ENCODE measurements around the gene EPHA3. TPM values are rescaled to one million over a fixed set of nuclear protein-coding genes. Genes with fewer than 3 reads are reported as not detected.

EPHA3 gene
- total RNA-seq, 1 experiment from 2014 or later = 1.2 TPM

GRCh38 chr3:89139870-89140269 is 32.4 kb downstream of the EPHA3 start:
- in situ Hi-C loops (cut with HindIII; ENCODE audit: low sequenced_read_pairs) = no loop called here
- DNase-seq (ENCODE audit: low spot score) = no peak

DNA sequence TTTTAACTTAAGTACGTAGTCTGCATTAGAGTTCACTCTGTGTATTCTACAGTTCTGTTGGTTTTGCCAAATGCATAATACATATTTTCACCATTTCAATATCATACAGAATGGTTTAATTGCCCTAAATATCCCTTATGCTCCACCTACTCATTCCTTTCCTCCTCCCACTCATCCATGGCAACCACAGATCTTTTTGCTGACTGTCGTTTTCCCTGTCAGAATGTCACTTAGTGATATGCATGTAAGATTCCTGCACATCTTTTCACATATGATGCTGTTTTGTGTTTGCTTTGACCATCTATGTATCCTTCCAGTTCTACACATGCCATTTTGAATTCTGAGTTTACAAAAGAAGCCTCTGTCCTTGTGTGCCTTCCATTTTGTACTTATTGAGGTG is 36.7 kb downstream of the EPHA3 start:
- in situ Hi-C loops (cut with HindIII; ENCODE audit: low sequenced_read_pairs) = no loop called here
- no peak for DNase-seq (ENCODE audit: low spot score)

GRCh38 chr3:89145995-89146394 is 38.6 kb downstream of the EPHA3 start:
- in situ Hi-C loops (cut with HindIII; ENCODE audit: low sequenced_read_pairs) = no loop called here
- DNase-seq (ENCODE audit: low spot score) = no peak

DNA sequence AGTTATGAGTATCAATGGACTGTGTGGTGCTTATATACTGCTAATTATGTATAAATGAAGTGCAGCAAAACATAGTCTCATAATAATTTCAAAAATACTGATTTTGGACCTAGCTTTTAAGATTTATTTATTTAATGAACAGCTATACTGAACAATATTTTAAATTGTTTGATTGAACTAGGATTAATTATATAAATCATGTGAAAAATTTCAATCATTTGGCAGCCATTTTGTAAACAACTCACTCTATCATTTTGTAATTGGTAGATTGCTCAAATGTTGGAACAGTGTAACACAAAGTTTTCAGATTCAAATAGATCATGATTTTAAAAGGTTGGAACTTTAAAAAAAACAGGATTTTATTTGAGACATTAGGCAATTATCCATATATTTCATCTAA is 47.0 kb downstream of the EPHA3 start:
- DNase-seq (ENCODE audit: low spot score) = no peak
- in situ Hi-C loops (cut with HindIII; ENCODE audit: low sequenced_read_pairs) = no loop called here

DNA sequence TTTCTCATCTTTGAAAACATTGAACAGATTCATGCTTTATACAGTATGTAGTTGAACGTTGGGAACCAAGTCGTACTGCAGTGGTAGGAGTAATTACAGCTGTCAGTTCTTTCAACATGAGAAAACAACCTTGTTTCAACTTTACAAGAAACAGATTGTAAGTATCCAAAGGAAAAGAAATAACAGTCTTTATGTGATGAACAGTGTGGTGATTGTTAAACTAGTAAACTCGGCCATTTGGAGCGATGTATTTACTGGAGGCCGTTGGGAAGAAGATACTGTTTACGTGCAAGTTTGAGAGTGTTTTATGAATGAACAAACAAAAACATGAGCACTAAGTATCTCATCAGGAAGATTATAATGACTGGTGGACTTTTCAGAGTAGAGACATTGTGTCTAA is 48.4 kb downstream of the EPHA3 start:
- in situ Hi-C loops (cut with HindIII; ENCODE audit: low sequenced_read_pairs) = no loop called here
- DNase-seq (ENCODE audit: low spot score) = no peak

DNA sequence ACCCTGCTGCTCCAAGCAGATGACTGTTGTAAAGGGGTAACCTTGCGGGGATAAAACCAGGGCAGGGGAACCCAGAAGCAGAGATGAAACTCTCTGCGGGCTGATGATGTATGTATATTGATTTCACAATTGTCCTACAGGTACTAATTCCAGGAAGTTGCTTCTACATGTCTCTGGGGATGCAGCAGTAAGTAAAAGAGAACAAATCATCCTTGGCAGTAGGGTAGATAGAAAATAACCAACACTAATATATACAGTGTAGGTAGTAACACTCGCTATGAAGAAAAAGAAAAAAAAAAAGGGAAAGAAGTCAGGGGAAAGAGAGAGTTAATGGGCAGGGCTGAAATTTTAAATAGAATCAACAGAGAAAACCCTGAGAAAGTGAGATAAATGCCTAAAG is 50.2 kb downstream of the EPHA3 start:
- in situ Hi-C loops (cut with HindIII; ENCODE audit: low sequenced_read_pairs) = no loop called here
- DNase-seq (ENCODE audit: low spot score) = no peak

DNA sequence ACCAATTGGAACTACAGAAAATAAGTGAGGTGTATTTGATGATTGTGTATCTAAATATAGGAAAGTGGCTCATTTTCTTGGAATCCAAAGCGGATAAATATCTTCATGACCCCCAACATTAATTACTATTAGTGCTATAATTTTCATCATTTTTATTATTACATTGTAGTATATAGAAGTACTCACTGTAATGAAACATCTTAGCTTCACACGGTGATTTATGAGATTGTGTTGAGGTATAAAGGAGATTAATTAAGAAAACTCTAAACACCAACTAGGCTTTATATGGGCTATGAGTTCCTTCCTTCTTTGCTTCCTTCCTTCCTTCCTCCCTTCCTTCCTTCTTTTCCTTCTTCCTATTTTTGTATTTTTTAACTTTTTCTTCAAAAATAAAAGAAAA is 52.2 kb downstream of the EPHA3 start:
- no peak for DNase-seq (ENCODE audit: low spot score)
- in situ Hi-C loops (cut with HindIII; ENCODE audit: low sequenced_read_pairs) = no loop called here

DNA sequence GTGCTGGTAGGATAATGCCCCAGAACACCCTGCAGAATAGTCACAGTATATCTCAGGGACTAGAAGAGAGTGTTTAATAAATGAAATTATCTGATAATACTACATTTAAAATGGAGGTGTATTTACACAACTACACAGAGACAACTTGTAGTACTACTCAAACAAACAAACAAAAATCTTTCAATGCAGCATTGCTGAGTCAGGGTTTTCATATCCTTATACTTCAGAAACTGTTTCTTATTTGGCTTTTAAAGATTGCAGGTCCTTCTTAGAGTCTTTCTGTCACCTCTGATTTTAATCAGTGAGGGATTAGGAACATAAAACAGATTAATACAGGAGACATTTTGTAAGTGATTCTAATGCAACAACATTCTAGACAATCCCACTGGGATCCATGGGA is 57.4 kb downstream of the EPHA3 start:
- DNase-seq (ENCODE audit: low spot score) = no peak
- in situ Hi-C loops (cut with HindIII; ENCODE audit: low sequenced_read_pairs) = no loop called here

GRCh38 chr3:89165636-89166263 is 58.3 kb downstream of the EPHA3 start:
- DNase-seq (ENCODE audit: low spot score) = no peak
- in situ Hi-C loops (cut with HindIII; ENCODE audit: low sequenced_read_pairs) = no loop called here

DNA sequence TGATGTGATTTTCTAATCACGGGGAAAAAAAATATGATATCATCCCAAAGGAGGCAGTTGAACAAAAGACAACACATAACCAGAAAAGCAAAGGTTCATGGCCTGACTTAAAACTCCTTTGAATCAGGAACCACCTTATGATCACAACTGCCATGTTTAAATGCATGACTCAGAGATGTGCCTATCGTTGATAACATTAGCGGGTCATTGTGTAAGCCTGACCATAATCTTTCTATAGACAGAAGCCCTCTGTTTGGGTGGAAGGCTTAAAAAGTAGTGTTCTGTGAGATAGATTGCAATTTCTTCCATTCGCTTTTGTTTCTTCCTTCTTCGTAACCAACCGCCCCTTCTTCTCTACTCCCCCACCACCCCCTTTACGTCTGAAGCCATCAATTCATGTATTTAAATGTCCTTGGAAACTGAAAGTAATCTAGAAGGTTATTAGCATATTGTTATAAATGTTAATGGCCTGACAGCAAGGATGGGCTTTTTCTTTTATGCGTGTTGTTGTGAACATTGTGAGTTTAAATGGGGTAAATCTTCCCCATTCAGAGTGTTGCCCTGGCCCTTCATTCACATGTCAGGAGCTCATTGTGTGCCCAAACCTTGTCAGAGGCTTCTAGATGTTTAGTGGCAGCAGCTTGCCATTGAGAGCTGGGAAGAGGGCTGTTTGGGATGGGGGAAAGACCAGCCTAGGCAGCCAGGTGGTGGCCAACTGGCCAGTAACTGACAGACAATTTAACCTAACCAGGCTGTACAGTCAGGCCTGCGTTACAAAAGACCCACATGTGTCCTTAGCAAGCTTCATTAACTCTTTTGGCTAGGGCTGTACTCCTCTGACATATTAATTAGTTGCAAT is 64.5 kb downstream of the EPHA3 start:
- DNase-seq (ENCODE audit: low spot score) = no peak
- in situ Hi-C loops (cut with HindIII; ENCODE audit: low sequenced_read_pairs) = no loop called here

DNA sequence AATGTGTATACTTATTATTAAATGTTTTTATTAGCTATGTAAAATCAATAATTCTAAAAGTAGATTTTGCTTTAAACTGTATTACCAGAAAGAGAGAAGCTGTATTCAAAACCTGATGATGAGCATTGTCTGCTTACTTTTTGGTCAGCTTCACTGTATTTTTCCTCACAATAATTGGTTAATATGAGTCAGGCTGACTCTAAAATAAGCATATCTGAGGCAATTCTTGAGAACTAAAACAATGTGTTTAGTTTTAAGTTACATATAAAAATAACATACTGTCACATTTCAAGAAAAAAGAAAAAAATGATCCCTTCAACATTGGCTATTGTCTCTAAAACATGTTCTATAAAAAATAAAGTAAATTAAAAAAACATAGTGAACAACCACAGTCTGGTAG is 66.1 kb downstream of the EPHA3 start:
- in situ Hi-C loops (cut with HindIII; ENCODE audit: low sequenced_read_pairs) = no loop called here
- no peak for DNase-seq (ENCODE audit: low spot score)

GRCh38 chr3:89179355-89180001 is 72.1 kb downstream of the EPHA3 start:
- no peak for DNase-seq (ENCODE audit: low spot score)
- in situ Hi-C loops (cut with HindIII; ENCODE audit: low sequenced_read_pairs) = no loop called here

GRCh38 chr3:89180334-89180733 is 72.9 kb downstream of the EPHA3 start:
- in situ Hi-C loops (cut with HindIII; ENCODE audit: low sequenced_read_pairs) = no loop called here
- DNase-seq (ENCODE audit: low spot score) = no peak

DNA sequence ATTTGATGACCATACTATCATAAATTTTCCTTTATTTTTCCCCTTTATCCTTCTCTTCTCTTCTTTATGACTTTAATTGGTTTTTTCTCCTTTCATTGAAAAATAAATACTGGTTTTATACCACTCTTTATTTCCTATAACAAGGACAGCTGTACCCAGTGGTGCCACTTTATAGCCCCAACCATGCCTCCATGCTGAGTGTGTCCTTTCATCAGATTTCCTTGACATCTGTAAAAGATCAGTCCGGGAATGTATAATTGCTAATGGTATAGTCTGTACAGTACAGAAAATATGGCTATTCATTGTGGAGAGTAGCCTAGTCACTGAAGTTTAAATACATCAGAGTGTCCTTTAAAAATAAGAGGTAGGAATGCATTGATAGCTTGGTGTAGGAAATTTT is 74.6 kb downstream of the EPHA3 start:
- no peak for DNase-seq (ENCODE audit: low spot score)
- in situ Hi-C loops (cut with HindIII; ENCODE audit: low sequenced_read_pairs) = no loop called here

GRCh38 chr3:89184151-89184995 is 77.0 kb downstream of the EPHA3 start:
- in situ Hi-C loops (cut with HindIII; ENCODE audit: low sequenced_read_pairs) = no loop called here
- DNase-seq (ENCODE audit: low spot score) = no peak

- in situ Hi-C loops (cut with HindIII; ENCODE audit: low sequenced_read_pairs) = no loop called here
- DNase-seq (ENCODE audit: low spot score) = no peak
These were observed 79.0 kb downstream of the EPHA3 start for GRCh38 chr3:89186456-89186855.

- in situ Hi-C loops (cut with HindIII; ENCODE audit: low sequenced_read_pairs) = no loop called here
- DNase-seq (ENCODE audit: low spot score) = no peak
These were observed 91.2 kb downstream of the EPHA3 start for GRCh38 chr3:89198591-89198990.

DNA sequence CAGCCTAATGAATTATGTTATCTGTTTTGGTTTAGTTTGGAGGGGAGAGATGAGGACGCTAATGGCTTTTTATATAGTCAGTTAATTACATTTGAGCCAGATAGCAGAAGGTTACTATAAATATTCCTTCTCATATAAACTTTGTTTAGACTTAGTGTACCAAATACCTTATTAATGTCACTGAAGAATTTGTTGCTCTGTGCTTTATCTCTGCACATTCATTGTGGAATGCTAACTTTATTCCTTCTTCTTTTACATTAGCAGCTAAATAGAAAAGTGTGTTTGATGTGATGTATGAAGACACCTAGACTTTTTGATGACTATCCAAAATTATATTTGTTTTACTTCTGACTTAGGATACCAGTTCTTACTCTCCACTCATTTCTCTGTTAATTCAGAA is 105.2 kb downstream of the EPHA3 start:
- no peak for DNase-seq (ENCODE audit: low spot score)
- in situ Hi-C loops (cut with HindIII; ENCODE audit: low sequenced_read_pairs) = no loop called here

DNA sequence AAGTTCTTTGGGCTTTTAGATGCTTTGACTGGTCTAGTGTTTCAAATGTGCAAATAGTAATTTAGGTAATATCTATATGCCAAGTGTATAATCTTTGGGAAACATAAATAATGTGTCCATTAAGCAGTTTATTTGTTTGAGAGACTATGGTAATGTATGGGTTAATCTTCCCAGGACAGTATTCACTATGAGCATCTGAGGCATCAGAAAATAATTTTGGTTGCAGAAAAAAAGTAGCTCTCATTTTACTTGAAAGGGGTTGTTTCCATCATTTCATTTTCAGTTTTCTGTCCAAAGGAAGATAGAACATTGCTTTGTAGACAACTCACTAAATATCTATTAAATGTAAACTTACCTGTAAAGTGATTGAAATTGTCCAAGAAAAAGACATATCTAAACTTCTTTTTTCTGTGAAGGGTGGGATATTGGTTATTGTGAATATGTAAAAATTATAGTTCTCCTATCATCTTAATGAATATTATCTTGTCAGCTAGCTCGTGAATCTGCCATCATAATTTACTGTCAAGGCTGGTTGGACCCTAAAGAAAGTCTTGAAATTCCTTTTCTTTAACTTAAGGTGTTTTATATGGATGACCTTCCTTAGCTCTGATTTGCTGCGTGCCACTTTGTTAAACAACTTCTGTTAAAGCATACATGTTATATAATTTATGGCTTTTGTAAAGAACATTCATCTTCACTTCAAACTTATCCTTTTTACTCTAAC is 108.8 kb downstream of the EPHA3 start:
- no peak for DNase-seq (ENCODE audit: low spot score)
- in situ Hi-C loops (cut with HindIII; ENCODE audit: low sequenced_read_pairs) = no loop called here

Measured in G401 (cell line).